PC-3 (cell line): Measurements from ENCODE around the gene CCNL2. TPM values are rescaled to one million over a fixed set of nuclear protein-coding genes. Genes with fewer than 3 reads are reported as not detected.
"Not testable (repeated sequence)": the region's sequence is repeated elsewhere in the genome, so short reads cannot be mapped to it uniquely, and the experiment has no call there.

Source experiments
- ATAC-seq: fragments of 200-7000 bp; cut with Tn5 transposase; 2 replicates; pipeline ENCODE4 v1.9.1; 2020; ENCODE audit warnings: mild to moderate bottlenecking, moderate library complexity
- BruUV-seq: library from RNA; stranded (reverse); fragments of 400-500 nt; replicated peaks from 2 replicates; lab custom pipeline; 2021; lab: Mats Ljungman, UMichigan
- CTCF ChIA-PET: fragments of 300-600 bp; sonication (Branson Sonifier 250); formaldehyde crosslinking; loops from one replicate; lab custom pipeline; 2022; ENCODE audit warnings: antibody characterized with exemption; lab: Charles Lee
- POLR2A ChIA-PET: fragments of 300-600 bp; sonication (Branson Sonifier 250); formaldehyde crosslinking; loops from one replicate; lab custom pipeline; 2022; ENCODE audit warnings: antibody characterized with exemption; ENCODE audit not compliant: unreplicated experiment; lab: Charles Lee
- DNase-seq: peaks from one replicate; pipeline ENCODE4 v3.0.0-alpha.2; 2015
- H2AFZ ChIP-seq: fragments of 300-600 bp; sonication (generic); 2 replicates; pipeline ENCODE4 v1.6.0; 2016; ENCODE audit warnings: antibody characterized with exemption, low read length
- H3F3A ChIP-seq: fragments of 300-600 bp; sonication (generic); one replicate; pipeline ENCODE4 v1.6.0; 2017; ENCODE audit warnings: antibody characterized with exemption, low read length, control low read depth, mild to moderate bottlenecking; ENCODE audit not compliant: unreplicated experiment
- H3K27ac ChIP-seq: fragments of 300-600 bp; sonication (generic); 2 replicates; pipeline ENCODE4 v1.5.1; 2016; ENCODE audit warnings: mild to moderate bottlenecking, low read length
- H3K27me3 ChIP-seq: fragments of 300-600 bp; sonication (generic); 2 replicates; pipeline ENCODE4 v1.6.1; 2016; ENCODE audit warnings: low read length, mixed read lengths
- H3K36me3 ChIP-seq: fragments of 300-600 bp; sonication (generic); 2 replicates; pipeline ENCODE4 v1.6.1; 2016; ENCODE audit warnings: low read depth, mixed run types, low read length, mixed read lengths
- H3K4me1 ChIP-seq: fragments of 300-600 bp; sonication (generic); 2 replicates; pipeline ENCODE4 v1.5.1; 2016; ENCODE audit warnings: low read length; ENCODE audit not compliant: insufficient read depth
- H3K4me2 ChIP-seq: fragments of 300-600 bp; sonication (generic); 2 replicates; pipeline ENCODE4 v1.6.0; 2016; ENCODE audit warnings: low read length
- H3K4me3 ChIP-seq: fragments of 300-600 bp; sonication (generic); 2 replicates; pipeline ENCODE4 v1.5.1; 2016; ENCODE audit warnings: mild to moderate bottlenecking, low read length, mixed read lengths
- H3K79me2 ChIP-seq: fragments of 300-600 bp; sonication (generic); 2 replicates; pipeline ENCODE4 v1.6.1; 2017; ENCODE audit warnings: low read length, mixed read lengths
- H3K9ac ChIP-seq: fragments of 300-600 bp; sonication (generic); 2 replicates; pipeline ENCODE4 v1.6.0; 2016; ENCODE audit warnings: mild to moderate bottlenecking, low read length
- H3K9me2 ChIP-seq: fragments of 300-600 bp; sonication (generic); replicated peaks from 2 replicates; pipeline ENCODE4 v1.6.1; 2016; ENCODE audit warnings: mixed run types, low read length, mixed read lengths
- H3K9me3 ChIP-seq: fragments of 300-600 bp; sonication (generic); 2 replicates; pipeline ENCODE4 v1.6.1; 2016; ENCODE audit warnings: low read length, mixed read lengths
- H4K20me1 ChIP-seq: fragments of 300-600 bp; sonication (generic); 2 replicates; pipeline ENCODE4 v1.6.1; 2016; ENCODE audit warnings: low read length, mixed read lengths
- EZH2 ChIP-seq: fragments of 300-600 bp; sonication (generic); IDR thresholded peaks from one replicate; pipeline ENCODE4 v1.6.1; 2017; ENCODE audit warnings: antibody characterized with exemption, mild to moderate bottlenecking, low read length; ENCODE audit not compliant: unreplicated experiment
- EZH2phosphoT487 ChIP-seq: fragments of 300-600 bp; sonication (generic); IDR thresholded peaks from 2 replicates; pipeline ENCODE4 v1.6.1; 2018; ENCODE audit warnings: mild to moderate bottlenecking, antibody characterized with exemption, low read length, borderline replicate concordance
- intact Hi-C: fragments of 100-400 bp; cut with micrococcal nuclease; formaldehyde crosslinking; loops from 2 replicates; pipeline ENCODE4 v1.9.0; 2023
- total RNA-seq: library from RNA; depleted of rRNA; stranded (reverse); fragments of >200 nt; gene quantifications from 2 replicates; pipeline ENCODE4 v1.2.3, GENCODE V29; 2014
- TF ChIP-seq, protein P1 (sequence below): fragments of 300-600 bp; sonication (generic); conservative IDR thresholded peaks from 2 replicates; pipeline ENCODE4 v1.5.1; 2017; ENCODE audit warnings: antibody characterized with exemption, low read depth, mild to moderate bottlenecking, low read length

CCNL2 gene
- total RNA-seq, 1 experiment from 2014 or later: 385 TPM

- Histone ChIP-seq H3F3A (no peaks in the 10 kb centered on the region), H2AFZ (no peak overlapping the region), H3K79me2 (no peaks in the 10 kb centered on the region), H3K27me3 (no peaks in the 10 kb centered on the region), H3K4me2 (no peak overlapping the region), H3K4me3 (no peak overlapping the region), H4K20me1 (no peaks in the 10 kb centered on the region), H3K4me1 (no peaks in the 10 kb centered on the region), H3K36me3 (no peaks in the 10 kb centered on the region), H3K9me3 (no peaks in the 10 kb centered on the region), H3K27ac (no peak overlapping the region), H3K9me2 (no peaks in the 10 kb centered on the region), H3K9ac (no peak overlapping the region)
- CTCF ChIA-PET: interaction anchor here (0.8 kb wide), 1 partner anchor 24 kb away, joined by 4 read pairs; no protein-coding TSS in a partner anchor
- POLR2A ChIA-PET: no interaction called here
- TF ChIP-seq EZH2: no peak
- no peak for TF ChIP-seq EZH2phosphoT487
- TF ChIP-seq, protein P1, sequence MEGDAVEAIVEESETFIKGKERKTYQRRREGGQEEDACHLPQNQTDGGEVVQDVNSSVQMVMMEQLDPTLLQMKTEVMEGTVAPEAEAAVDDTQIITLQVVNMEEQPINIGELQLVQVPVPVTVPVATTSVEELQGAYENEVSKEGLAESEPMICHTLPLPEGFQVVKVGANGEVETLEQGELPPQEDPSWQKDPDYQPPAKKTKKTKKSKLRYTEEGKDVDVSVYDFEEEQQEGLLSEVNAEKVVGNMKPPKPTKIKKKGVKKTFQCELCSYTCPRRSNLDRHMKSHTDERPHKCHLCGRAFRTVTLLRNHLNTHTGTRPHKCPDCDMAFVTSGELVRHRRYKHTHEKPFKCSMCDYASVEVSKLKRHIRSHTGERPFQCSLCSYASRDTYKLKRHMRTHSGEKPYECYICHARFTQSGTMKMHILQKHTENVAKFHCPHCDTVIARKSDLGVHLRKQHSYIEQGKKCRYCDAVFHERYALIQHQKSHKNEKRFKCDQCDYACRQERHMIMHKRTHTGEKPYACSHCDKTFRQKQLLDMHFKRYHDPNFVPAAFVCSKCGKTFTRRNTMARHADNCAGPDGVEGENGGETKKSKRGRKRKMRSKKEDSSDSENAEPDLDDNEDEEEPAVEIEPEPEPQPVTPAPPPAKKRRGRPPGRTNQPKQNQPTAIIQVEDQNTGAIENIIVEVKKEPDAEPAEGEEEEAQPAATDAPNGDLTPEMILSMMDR: no peak
- ATAC-seq (no peak), DNase-seq (no peak)
- intact Hi-C loops: no loop called here
- no TSS peak for BruUV-seq
Measured at GRCh38 chr1:1415751-1416150, 16.6 kb upstream of the CCNL2 start.

GRCh38 chr1:1412311-1412902 is 13.3 kb upstream of the CCNL2 start:
- H3K27ac ChIP-seq, H3K9me3 ChIP-seq, H3K4me3 ChIP-seq, DNase-seq, H4K20me1 ChIP-seq, CTCF ChIA-PET, H2AFZ ChIP-seq, H3K4me2 ChIP-seq, ATAC-seq, intact Hi-C loops, H3K9ac ChIP-seq, H3K4me1 ChIP-seq, H3K36me3 ChIP-seq, H3K9me2 ChIP-seq, BruUV-seq, H3F3A ChIP-seq, H3K27me3 ChIP-seq: not testable (repeated sequence)
- POLR2A ChIA-PET: interaction anchor here (0.6 kb wide), 1 partner anchor 523 kb away, joined by 9 read pairs; no protein-coding TSS in a partner anchor
- H3K79me2 ChIP-seq: peaks cover 22% of the 10 kb centered on the region

DNA sequence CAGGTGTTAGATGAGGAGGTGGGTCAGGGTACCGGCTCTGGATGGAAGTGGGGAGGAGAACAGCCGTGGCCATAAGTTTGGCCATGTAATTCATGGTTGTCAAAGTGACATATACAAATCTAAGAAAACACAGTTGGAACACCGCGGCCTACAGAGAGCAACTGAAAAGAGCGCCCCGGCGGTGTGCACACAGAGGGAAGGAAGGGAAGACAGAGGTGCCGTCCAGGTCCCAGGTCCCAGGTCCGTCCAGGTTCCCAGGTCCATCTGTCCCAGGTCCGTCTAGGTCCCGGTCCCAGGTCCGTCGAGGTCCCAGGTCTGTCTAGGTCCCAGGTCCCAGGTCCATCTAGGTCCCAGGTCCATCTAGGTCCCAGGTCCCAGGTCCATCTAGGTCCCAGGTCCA is 12.5 kb upstream of the CCNL2 start:
- ChIA-PET CTCF (no interaction called here), POLR2A (no interaction called here)
- intact Hi-C loops: no loop called here
- Histone ChIP-seq H4K20me1 (0 out of 2 replicates have a peak, but pooled peaks cover 4% of the 10 kb centered on the region), H3K4me1 (peaks cover 7% of the 10 kb centered on the region), H3K4me3 (no peak overlapping the region), H3K79me2 (peaks cover 30% of the 10 kb centered on the region), H2AFZ (no peak overlapping the region), H3K9me3 (no peaks in the 10 kb centered on the region), H3K27ac (no peak overlapping the region), H3K4me2 (no peak overlapping the region), H3K9ac (no peak overlapping the region), H3K9me2 (no peaks in the 10 kb centered on the region), H3K27me3 (no peaks in the 10 kb centered on the region), H3K36me3 (peaks cover 3% of the 10 kb centered on the region), H3F3A (no peaks in the 10 kb centered on the region)
- BruUV-seq: no TSS peak
- ATAC-seq: no peak
- DNase-seq: no peak
- no peak for TF ChIP-seq EZH2phosphoT487
- TF ChIP-seq, protein P1: no peak
- TF ChIP-seq EZH2: no peak

DNA sequence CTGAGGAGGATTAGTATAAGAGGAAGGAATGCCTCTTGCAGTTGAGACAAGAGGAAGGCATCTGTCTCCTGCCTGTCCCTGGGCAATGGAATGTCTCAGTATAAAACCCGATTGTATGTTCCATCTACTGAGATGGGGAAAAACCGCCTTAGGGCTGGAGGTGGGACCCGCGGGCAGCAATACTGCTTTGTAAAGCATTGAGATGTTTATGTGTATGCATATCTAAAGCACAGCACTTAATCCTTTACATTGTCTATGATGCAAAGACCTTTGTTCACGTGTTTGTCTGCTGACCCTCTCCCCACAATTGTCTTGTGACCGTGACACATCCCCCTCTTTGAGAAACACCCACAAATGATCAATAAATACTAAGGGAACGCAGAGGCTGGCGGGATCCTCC is 11.1 kb upstream of the CCNL2 start:
- H3K36me3 ChIP-seq: peaks cover 11% of the 10 kb centered on the region
- POLR2A ChIA-PET, H3K9me3 ChIP-seq, intact Hi-C loops, DNase-seq, ATAC-seq, H3K27me3 ChIP-seq, H2AFZ ChIP-seq, H4K20me1 ChIP-seq, H3K27ac ChIP-seq, H3F3A ChIP-seq, H3K4me2 ChIP-seq, H3K4me3 ChIP-seq, H3K9ac ChIP-seq, BruUV-seq, CTCF ChIA-PET, H3K9me2 ChIP-seq: not testable (repeated sequence)
- peaks cover 44% of the 10 kb centered on the region for H3K79me2 ChIP-seq
- H3K4me1 ChIP-seq: peaks cover 18% of the 10 kb centered on the region
